Measurements from ENCODE around the gene OMA1.
A peak's percentile ranks its signal among the peaks of the same experiment; 100 is the strongest.
"Not testable (repeated sequence)": the region's sequence is repeated elsewhere in the genome, so short reads cannot be mapped to it uniquely, and the experiment has no call there.

OMA1 gene

DNA sequence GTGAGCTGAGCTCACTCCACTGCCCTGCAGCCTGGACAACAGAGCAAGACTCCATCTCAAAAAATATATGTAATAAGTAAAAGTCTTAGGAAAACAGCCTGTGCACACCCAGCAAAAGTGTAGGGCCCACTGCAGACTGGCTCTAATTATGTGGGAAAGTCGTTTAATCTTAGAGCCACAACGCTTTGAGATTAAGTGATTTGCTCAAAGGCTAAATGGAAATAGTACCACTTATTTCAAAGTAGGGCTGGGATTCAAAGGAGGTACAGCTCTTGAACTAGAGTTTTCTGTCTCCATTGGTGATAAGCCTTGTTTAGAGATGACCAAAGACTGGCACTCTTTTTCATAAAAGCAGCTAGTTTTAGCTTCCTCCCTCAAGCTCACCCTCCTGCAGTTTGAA lies 28.3 kb upstream of the OMA1 start:
- intact Hi-C loops (cut with DNase I) = no loop called here
- no peak for DNase-seq

DNA sequence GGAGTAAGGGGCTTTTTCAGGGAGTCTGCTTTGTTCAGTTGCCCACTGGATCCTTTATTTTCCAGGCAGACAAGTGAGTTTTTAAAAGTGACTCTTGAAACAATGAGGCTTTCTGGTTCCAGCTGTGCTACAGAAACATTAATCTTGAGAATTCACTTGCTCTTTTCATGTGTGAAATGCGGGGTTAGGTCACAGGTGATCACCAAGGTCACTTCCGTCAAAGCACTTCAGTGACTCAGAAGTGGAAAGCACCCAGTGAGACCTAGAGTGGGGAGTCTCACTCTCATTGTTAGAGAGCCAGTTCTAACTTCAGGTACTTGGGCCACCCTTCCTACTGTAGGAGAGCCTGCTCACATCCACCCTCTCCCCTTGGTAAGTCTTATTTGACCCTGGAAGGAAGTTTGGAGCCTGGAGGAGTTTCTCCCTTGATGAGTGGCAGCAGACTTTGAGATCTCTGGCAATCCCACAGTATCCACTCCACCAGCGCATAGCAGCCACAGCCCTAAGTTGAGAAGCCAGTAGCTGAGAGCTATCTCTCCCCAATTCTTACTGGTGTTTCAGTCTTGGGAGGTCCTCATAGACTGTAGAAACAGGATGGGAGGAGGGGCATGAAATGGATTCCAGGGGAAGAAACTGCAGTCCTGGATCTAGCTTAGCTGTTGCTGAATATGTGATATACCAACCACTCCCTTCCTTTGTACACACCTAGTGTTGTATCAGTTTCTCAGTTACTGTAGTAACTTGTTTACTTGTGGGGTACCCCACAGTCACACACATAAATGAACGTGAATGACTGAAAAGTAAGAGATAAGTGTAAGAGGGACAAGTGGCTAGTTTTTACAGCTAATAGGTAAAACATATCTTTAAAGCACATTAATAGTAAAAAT lies 27.4 kb upstream of the OMA1 start:
- intact Hi-C loops (cut with DNase I) = no loop called here
- DNase-seq = no peak

DNA sequence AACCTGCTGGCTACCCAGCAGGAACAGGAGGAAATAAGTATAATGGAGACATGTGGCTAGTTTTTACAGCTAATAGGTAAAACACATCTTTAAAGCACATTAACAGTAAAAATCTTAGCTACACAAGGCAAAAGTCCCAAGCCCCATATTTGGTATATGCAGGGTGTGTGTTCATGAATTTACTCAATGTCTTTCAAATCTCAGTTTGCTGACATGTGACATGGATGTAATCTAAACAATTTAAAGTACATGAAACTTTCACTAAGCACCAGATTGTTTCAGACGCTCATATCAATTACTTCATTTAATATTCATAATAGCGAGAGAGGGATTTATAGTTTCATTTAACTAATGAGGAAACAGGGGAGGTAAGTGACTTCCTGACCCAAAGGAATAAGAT lies 26.6 kb upstream of the OMA1 start:
- DNase-seq = no peak
- intact Hi-C loops (cut with DNase I) = no loop called here

DNA sequence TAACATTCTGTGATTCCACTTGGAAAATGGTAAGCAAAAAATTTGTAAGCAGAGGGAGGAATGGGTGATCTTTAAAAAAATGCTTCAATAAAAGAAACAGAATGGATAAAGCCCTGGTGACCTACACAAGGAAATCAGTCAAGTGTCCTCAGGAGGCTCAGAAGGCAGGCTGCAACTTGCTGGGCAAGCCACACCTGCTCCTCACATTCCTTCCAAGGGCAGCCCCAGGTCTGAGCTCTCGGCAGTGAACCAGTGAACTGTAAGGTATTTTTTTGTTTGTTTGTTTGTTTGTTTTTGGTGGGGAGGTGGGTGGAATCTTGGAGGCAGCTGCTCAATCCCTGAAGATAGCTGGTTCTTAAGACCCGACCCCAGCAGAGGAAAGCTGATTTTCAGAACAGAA lies 26.2 kb upstream of the OMA1 start:
- no peak for DNase-seq
- intact Hi-C loops (cut with DNase I) = no loop called here

DNA sequence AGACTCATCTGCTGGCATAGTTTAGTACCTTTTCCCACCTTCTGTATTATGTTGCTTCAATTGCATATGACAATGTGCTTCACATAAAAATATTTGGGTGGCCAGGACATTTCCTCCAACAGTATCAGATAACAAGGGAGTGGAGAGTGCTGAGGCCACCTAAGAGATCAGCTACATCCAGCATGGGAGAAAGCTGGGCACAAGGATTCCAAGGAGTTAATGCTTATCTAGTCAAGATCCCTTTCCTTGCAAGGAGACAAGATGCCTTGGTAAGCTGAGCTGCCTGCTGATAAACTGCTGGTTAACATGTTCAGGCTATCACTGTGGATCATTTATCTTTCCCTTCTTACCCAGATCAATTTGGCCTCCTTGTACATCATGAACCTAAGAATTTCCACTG lies 25.1 kb upstream of the OMA1 start:
- no peak for DNase-seq
- intact Hi-C loops (cut with DNase I) = no loop called here

DNA sequence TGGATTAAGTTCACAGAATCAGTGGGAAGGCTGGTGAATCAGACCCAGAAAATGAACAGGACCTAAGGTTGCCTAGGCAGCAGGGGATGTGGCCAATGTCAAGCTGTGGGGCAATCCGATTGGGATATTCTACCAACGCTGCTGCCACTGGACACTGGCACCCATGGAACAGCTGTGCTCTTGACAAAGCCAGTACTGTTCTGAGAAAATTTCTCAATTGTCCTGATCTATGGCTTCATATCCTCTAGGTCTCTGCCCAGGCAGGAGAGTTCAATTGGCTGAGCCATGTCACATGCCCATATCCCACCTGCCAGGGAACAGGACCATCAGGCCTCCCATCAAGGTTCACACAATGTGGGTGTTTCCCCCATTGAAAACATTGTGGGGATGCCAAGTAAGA lies 24.3 kb upstream of the OMA1 start:
- intact Hi-C loops (cut with DNase I) = no loop called here
- DNase-seq = peak in 2 of 10 donors; percentile 60 to 87

DNA sequence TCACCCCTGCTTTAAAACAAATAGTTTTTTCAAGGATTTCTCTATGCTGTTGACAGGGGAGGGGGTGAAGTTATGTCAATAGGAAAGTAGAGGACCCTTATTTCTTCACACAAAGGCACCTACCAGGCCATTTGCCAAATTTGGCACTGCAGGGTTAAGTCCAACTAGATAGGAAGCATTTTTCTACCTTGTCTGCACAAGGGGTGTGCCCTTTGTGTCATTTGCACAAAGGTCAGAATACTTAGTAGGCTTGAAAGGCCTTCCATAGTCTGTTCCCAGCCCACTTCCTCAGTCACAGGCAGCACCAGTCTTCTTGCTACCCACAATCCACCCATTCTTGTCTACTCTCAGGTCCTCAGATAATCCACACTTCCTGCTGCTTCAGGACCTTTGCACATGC lies 23.6 kb upstream of the OMA1 start:
- intact Hi-C loops (cut with DNase I) = no loop called here
- DNase-seq = no peak

DNA sequence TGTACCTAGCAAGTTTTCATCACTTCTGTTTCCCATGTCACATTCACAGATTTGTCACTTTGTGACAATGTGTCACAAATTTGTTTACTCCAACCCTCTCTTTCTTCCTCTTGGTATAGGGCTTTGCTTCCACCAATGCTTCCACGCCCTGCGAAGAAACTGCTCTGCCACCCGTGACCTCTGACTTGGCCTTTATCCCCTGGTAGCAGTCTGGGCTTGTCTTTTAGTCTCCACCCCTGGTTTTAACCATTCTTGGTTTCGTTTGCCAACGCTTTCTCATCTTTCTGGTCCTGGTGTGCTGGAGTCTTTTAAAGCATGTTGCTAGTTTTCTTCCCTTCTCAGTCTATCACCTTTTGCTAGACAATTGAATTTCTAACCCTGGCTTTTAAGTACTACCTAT lies 22.4 kb upstream of the OMA1 start:
- DNase-seq = no peak
- intact Hi-C loops (cut with DNase I) = no loop called here

DNA sequence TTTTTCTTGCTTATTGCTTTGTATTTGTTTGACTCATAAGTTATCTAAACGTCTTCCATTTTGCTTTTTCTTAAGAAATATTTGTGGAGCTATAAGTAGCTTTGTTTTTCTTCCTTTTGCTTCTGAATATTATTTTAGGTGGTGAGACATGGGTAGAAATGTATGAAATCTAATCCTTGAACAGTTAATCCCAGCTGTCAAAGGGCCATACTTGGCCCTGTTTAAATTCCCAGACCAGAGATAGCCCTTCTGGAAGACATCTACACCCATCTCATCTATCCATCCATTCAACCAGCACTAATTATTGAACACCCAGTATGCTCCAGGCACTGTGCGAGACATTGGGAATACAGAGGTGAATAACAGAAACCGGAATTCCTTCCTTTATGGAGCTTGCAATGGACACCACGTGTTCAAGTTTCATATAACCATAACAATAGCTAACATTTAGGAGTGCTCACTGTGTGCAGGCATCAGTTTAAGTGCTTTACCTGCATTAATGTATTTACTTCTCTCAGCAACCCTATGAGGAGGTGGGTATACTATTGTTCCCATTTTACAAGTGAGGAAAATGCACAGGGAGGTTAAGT lies 21.8 kb upstream of the OMA1 start:
- no peak for DNase-seq
- intact Hi-C loops (cut with DNase I) = no loop called here

DNA sequence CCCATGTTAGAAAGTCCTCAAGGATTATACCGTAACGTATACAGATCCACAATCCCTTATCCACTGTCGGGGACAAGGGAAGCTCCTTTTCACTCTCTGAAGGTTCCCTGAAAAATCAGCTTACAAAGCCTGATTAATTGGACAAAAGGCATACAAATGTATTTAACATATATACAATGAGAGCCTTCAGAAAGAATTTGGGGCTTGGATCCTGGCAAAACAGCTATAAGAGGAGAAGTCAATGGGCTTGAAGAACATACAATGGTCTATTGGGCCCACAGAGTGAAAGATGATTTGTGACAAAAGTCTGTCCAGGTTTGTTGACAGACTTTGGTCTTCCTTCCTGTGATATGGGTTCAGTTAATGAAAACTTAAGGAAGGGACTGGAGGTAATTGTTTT lies 19.8 kb upstream of the OMA1 start:
- DNase-seq = no peak
- intact Hi-C loops (cut with DNase I) = no loop called here

DNA sequence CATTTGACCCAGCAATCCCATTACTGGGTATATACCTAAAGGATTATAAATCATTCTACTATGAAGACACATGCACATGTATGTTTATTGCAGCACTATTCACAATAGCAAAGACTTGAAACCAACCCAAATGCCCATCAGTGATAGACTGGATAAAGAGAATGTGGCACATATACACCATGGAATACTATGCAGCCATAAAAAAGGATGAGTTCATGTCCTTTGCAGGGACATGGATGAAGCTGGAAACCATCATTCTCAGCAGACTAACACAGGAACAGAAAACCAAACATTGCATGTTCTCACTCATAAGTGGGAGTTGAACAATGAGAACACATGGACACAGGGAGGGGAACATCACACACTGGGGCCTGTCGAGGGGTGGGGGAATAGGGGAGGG lies 17.2 kb upstream of the OMA1 start:
- intact Hi-C loops (cut with DNase I); DNase-seq: not testable (repeated sequence)

DNA sequence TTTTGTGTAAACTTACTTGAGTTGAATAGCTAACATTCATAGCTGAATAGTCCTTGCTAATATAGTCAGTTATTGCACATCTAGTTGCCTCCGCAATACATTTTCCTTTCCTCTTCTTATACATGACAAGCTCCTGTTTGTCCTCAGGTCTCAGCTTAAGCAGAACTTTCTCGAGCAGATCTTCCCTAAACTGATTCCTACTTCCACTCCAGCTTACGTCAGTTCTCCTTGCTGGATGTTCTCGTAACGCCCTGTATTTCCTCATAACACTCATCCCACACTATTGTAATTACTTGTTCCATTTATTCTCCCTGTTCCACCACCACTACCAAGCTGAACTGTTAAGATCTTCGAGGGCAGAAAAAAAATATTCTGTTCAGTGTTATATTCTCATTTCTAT lies 15.1 kb upstream of the OMA1 start:
- no peak for DNase-seq
- intact Hi-C loops (cut with DNase I) = no loop called here

DNA sequence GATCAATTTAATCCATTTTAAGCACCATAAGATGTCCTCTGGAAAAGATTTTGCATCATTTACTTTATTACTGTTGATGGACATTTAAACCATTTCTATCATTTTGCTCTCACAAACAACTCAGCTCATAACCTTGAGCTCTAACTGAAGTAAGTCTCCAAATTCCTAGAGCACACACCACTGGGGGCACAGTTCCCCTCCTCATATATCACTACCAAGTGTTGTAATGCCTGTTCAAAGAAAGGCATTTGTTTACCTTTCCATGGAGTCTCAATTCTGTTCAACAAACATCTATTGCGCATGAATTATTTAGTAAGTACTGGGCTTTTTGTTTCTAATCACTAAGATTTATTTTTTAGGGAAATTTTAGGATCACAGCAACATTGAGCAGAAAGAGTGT lies 8.9 kb upstream of the OMA1 start:
- DNase-seq = no peak
- intact Hi-C loops (cut with DNase I) = no loop called here

DNA sequence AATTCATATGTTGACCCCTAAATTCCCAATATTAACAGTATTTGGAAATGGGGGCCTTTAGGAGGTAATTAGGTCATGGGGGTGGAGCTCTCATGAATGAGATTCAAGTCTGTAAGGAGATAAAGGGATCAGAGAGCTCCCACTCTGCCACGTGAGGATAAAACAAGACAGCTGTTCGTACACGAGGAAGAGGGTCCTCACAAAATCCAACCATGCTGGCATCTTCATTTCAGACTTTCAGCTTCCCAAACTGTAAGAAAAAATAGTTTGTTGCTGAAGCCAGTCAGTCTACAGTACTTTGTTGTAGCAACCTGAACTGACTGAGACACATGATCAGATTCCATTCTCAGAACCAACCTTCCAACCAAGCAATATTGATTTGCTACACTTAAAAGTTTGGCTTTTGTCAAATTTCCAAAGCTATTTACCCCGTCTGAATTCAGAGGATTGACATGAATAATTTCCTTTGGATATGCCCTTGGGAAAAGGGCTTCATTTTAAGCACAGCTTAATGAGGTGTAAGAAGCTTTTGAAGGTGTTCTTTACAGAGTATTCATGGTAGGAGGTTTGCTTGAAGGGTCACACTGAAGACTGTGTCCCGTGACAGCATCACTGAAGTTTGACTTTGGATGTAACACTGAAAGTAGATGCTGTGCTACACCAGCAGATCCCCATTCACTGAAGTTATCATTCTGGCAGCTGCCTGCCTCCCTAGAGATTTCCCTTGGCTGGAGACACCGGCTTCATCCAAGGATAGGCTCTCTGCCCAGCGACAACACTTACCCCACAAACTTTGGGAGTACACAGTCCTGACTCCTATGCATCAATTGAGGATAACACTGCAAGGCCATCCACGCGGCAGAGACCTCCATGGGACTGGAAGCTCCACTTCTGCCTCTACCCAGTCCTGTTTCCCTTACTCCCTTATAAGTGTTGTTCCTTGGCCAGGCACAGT lies 4.9 kb upstream of the OMA1 start:
- DNase-seq = no peak
- intact Hi-C loops (cut with DNase I) = no loop called here

DNA sequence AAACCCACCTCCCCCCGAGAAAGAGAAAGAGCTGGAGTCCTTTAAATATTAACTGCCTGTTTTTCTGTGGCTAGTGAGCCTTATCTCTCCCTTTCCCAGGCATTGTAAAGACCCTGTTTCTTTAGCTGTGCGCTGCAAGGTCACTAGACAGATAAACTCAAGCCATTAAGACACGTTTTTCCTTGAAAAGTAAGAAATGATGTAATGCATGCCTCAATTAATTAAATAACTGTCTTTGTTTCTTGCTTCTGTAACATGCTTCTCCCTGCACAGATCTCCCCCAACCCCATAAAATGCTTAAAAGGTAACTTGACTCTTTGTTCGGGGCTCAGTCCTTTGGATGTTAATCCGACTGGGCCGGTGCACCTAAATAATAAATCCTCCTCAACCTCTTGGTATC lies 2.8 kb upstream of the OMA1 start:
- DNase-seq = not testable (repeated sequence)

DNA sequence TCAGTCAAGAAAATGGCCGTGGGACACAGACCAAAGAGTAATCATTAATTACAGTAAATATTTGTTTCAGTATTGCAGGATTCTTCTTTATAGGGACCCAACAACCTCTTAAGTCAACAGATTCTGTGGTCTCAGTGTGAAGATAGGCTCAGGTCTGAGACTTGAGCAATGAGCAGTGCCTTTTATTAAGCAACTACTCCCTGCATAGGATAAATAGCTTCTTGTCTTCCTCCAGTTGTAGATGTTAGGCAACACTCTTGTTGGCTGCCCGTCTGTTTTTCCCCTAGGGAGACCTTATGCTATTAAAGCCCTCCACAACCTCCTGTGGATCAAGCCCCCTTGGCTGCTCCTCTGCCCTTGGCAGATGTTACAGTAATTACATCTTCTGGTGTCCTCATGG lies 1.8 kb upstream of the OMA1 start:
- intact Hi-C loops (cut with DNase I) = loop anchor here (10.0 kb wide), 1 partner anchor 106 kb away; no protein-coding TSS in a partner anchor
- no peak for DNase-seq

More for the DNA sequence above, 2.8 kb upstream of the OMA1 start:
- intact Hi-C loops (cut with DNase I) = loop anchor here (10.0 kb wide), 1 partner anchor 106 kb away; no protein-coding TSS in a partner anchor

DNA sequence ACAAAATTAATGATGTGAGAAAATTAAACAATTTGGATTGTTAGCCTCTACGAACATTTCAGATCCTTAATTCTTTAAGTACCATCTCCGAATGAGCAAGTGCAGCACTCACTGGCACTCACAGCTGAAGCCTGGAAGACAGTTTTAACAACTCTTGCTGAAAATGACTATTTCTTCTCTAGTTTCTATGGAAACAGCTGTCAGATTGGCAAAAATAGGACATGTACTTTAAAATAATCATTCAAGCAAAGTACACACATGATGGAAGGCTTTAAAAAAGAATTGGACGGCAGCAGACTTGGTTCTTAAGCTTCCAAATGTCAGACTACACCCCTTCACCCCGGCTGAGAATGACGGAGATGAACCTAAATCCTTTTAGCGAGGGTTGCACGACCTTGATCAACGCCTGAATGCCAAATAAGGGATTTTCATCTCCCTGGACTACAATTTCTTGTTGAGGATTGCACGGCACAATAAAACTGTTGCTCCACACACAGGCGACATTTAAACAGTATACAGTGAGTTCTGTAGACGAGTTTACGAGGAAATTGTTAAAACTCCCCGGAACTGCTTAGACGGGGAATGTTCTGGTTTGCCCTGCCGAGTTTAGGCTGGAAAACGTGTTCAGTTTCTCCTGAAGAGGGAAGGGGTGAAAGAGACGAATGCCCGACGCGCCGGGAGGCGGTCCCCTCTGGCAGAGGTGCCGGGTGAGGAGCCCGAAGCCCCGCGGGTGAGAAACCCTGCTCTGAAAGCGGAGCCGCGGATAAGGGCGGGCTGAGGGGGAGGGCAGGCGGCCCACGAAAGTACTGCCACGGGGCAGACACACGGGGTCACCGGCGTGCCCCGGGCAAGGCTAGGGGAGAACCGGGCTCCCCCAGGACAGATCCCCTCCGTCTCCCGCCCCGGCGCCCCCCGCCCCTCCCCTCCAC lies 671 bp downstream of the OMA1 start:
- intact Hi-C loops (cut with DNase I) = loop anchor here (1.0 to 10.0 kb wide), 2 partner anchors 30 to 109 kb away; no protein-coding TSS in a partner anchor
- DNase-seq = peak; percentile 53 to 96 (median 72)

DNA sequence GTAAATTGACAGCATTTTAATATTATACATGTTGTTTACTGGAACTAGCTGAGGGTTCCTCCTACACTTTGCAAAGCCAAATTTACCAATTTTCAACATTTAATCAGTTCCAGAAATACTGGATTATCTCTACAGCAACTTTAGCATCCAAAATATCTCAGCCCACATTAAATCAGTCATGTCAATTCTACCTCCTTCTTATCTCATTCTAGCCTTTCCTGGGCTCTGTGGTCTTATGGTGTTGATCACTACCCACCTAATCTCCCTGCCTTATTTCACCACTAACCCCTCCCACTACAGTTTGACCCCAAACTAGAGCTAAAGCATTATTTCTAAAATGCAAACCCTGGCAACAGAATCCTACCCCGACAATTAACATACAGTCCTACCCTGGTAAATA lies 3.3 kb downstream of the OMA1 start:
- intact Hi-C loops (cut with DNase I) = loop anchor here (10.0 kb wide), 1 partner anchor 112 kb away; no protein-coding TSS in a partner anchor
- no peak for DNase-seq

DNA sequence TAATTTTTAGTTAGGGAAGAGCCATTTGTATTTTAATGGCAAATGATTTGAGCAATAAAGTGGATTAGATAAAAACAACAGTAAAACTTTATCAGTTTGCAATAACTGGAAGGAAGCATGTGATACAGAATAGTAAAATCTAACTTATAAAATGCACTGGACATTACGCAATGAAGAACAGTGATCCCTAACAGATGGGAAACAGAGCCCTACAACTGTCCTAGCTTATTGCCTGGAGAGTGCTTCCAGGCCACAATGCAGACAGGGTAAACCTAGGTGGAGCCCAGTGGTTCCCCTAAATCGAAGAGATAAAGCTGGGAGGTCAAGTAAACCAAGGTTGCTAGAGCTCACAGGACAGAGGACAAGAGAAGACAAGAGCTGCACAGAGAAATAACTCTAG lies 7.0 kb downstream of the OMA1 start:
- intact Hi-C loops (cut with DNase I) = no loop called here

DNA sequence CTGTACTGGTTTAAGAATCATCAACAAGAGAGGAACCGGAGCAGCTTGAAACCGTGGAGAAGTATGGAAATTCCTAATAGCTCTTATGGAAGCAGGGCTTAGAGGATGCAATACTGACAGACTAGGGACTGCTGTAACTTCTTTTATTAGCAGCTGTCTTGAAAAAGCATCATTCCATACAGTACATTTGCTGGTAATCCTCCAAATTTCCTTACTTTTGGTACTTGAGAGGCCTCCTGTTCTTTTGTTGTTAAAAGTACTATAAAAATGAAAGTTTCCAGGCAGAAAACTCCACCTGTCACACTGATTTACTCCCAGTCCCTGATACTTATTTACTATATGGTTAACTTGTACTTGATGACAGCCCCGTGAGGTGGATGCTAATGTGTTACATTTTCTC lies 7.7 kb downstream of the OMA1 start:
- DNase-seq = no peak
- intact Hi-C loops (cut with DNase I) = no loop called here

More for the DNA sequence above, 7.0 kb downstream of the OMA1 start:
- DNase-seq = no peak
